ENCODE results near the gene SPCS1. TPM values are rescaled to one million over a fixed set of nuclear protein-coding genes. Genes with fewer than 3 reads are reported as not detected.
"Not testable (repeated sequence)": the region's sequence is repeated elsewhere in the genome, so short reads cannot be mapped to it uniquely, and the experiment has no call there.

The SPCS1 gene
- total RNA-seq, result 100 to 1,000 TPM in 1 of 4 donors, 10 to 100 TPM in 3; 33.8 to 123 (median 65.3) TPM

GRCh38 chr3:52705688-52706686 is at the start of gene SPCS1, which contains the start of gene GLT8D1:
Gene SPCS1 (plus strand): TSS chr3:52706106. CDS start chr3:52706247, 141 bp downstream.
Gene GLT8D1 (minus strand): TSS chr3:52705791. CDS start chr3:52700460, 5,331 bp downstream.
- no peaks in the 10 kb centered on the region for H3K9me3 ChIP-seq
- peaks cover 0 to 15% (median 0%) of the 10 kb centered on the region in 3 donors for H3K36me3 ChIP-seq
- DNase-seq, result peak; percentile 84 to 93 (median 93)
- H3K27me3 ChIP-seq, result no peaks in the 10 kb centered on the region
- H3K27ac ChIP-seq, result peak within 1 kb of the TSS; percentile 83 to 97 (median 87)
- H3K4me3 ChIP-seq, result peak within 1 kb of the TSS; percentile 71 to 99 (median 91)
- H3K4me1 ChIP-seq, result peaks cover 2 to 26% (median 10%) of the 10 kb centered on the region in 4 donors
- TF ChIP-seq, protein P1, sequence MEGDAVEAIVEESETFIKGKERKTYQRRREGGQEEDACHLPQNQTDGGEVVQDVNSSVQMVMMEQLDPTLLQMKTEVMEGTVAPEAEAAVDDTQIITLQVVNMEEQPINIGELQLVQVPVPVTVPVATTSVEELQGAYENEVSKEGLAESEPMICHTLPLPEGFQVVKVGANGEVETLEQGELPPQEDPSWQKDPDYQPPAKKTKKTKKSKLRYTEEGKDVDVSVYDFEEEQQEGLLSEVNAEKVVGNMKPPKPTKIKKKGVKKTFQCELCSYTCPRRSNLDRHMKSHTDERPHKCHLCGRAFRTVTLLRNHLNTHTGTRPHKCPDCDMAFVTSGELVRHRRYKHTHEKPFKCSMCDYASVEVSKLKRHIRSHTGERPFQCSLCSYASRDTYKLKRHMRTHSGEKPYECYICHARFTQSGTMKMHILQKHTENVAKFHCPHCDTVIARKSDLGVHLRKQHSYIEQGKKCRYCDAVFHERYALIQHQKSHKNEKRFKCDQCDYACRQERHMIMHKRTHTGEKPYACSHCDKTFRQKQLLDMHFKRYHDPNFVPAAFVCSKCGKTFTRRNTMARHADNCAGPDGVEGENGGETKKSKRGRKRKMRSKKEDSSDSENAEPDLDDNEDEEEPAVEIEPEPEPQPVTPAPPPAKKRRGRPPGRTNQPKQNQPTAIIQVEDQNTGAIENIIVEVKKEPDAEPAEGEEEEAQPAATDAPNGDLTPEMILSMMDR (IDR thresholded peaks at IDR 0.05), result peak in 1 of 6 experiments; percentile 16
- TF ChIP-seq POLR2A (IDR thresholded peaks at IDR 0.05), result peak; percentile 54 to 77

GRCh38 chr3:52660046-52660445 is 45.9 kb upstream of the SPCS1 start:
- Histone ChIP-seq H3K27me3 (no peaks in the 10 kb centered on the region), H3K4me1 (no peaks in the 10 kb centered on the region), H3K27ac (no peak overlapping the region), H3K36me3 (peaks cover 0 to 89% (median 3%) of the 10 kb centered on the region in 3 donors), H3K4me3 (no peak overlapping the region), H3K9me3 (no peaks in the 10 kb centered on the region)
- no peak for TF ChIP-seq POLR2A (IDR thresholded peaks at IDR 0.05)
- TF ChIP-seq, protein P1 (IDR thresholded peaks at IDR 0.05), result no peak
- no peak for DNase-seq

- TF ChIP-seq, protein P1 (IDR thresholded peaks at IDR 0.05), result no peak
- TF ChIP-seq POLR2A (IDR thresholded peaks at IDR 0.05), result no peak
- peaks cover 0 to 88% (median 0%) of the 10 kb centered on the region in 3 donors for H3K36me3 ChIP-seq
- DNase-seq, result no peak
Measured at GRCh38 chr3:52663098-52663497, 42.8 kb upstream of the SPCS1 start.

DNA sequence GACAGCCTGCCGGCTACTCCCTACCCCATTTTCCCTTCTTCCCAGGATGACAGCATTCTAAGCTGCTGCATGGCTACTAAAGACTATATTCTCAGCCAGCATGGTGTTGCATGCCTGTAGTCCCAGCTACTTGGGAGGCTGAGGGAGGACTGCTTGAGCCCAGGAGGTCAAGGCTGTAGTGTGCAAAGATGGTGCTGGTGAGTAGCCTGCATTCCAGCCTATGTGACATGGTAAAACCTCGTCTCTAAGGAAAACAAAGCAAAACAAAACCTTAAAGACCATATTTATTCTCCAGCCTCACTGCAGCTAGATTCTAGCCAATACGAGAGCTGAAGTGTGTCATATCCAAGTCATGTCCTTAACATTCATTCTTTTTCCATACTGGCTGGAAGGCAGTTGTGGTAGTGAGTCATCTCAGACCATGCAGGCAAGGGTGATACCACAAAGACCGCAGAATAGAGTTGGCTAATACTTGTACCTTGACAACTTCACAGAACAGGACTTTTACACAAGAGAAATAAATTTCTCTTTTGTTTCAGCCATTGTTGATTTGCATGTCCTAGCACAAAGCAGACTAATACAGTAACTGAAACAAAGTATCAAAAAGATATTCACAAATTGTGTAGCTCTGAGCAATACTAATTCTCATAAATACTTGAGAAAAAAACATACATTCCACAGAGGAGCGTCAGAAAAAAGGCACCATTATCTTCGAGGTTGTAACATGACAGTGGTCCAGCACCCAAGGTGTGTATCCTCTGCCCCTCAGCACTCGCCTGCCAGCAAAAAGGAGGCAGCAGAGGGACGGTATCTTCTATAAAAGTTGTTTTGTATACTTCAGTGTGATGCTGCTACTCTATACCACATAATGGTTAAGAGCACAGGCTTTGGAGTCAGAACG is 35.0 kb upstream of the SPCS1 start:
- Histone ChIP-seq H3K9me3 (no peaks in the 10 kb centered on the region), H3K27me3 (no peaks in the 10 kb centered on the region), H3K36me3 (peaks cover 0 to 64% (median 0%) of the 10 kb centered on the region in 3 donors), H3K27ac (peak overlapping the region in 2 of 4 donors; percentile 18 to 77), H3K4me3 (no peak overlapping the region), H3K4me1 (peaks cover 0 to 7% (median 0%) of the 10 kb centered on the region in 4 donors)
- no peak for DNase-seq
- TF ChIP-seq, protein P1 (IDR thresholded peaks at IDR 0.05), result no peak

More at GRCh38 chr3:52663098-52663497, 42.8 kb upstream of the SPCS1 start:
- H3K9me3 ChIP-seq, result no peaks in the 10 kb centered on the region
- no peaks in the 10 kb centered on the region for H3K27me3 ChIP-seq
- no peak overlapping the region for H3K27ac ChIP-seq
- H3K4me1 ChIP-seq, result no peaks in the 10 kb centered on the region
- no peak overlapping the region for H3K4me3 ChIP-seq

DNA sequence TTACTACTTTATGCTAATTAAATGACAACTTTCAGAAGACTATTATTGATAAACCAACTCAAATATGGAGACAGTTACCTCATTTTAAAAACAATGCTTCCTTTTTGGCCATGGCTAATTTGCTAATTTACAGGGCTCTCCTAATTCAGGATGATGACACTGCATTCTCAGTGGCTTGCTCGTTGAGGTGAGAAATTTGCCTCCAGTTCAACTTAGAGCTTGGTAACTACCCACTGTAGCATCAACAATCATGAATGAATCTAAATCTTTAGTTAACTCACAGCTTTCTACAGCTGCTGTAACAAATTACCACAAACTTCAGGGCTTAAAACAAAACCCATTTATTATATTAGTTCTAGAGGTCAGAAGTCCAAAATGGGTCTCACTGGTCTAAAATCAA is 34.2 kb upstream of the SPCS1 start:
- peaks cover 0 to 7% (median 0%) of the 10 kb centered on the region in 4 donors for H3K4me1 ChIP-seq
- H3K36me3 ChIP-seq, result peaks cover 0 to 63% (median 0%) of the 10 kb centered on the region in 3 donors
- peak overlapping the region in 1 of 4 donors; percentile 77 for H3K27ac ChIP-seq
- no peak overlapping the region for H3K4me3 ChIP-seq
- H3K27me3 ChIP-seq, result no peaks in the 10 kb centered on the region
- DNase-seq, result no peak
- TF ChIP-seq, protein P1 (IDR thresholded peaks at IDR 0.05), result no peak
- TF ChIP-seq POLR2A (IDR thresholded peaks at IDR 0.05), result no peak
- H3K9me3 ChIP-seq, result no peaks in the 10 kb centered on the region

GRCh38 chr3:52676201-52676600 is 29.7 kb upstream of the SPCS1 start:
- not testable (repeated sequence) for DNase-seq, H3K9me3 ChIP-seq, H3K27me3 ChIP-seq, H3K27ac ChIP-seq, H3K4me1 ChIP-seq, H3K4me3 ChIP-seq
- H3K36me3 ChIP-seq, result peaks cover 0 to 77% (median 0%) of the 10 kb centered on the region in 3 donors
